ELR (cell line): ENCODE data around the gene CCDC83.
"Not testable (repeated sequence)": the region's sequence is repeated elsewhere in the genome, so short reads cannot be mapped to it uniquely, and the experiment has no call there.

Experiments used
- DNase-seq: peaks from one replicate; pipeline ENCODE4 v3.0.0-alpha.2; 2015; ENCODE audit warnings: low read depth

CCDC83 gene

GRCh38 chr11:85835729-85836128 lies 19.5 kb upstream of the CCDC83 start:
- DNase-seq = no peak

- not testable (repeated sequence) for DNase-seq
Measured at GRCh38 chr11:85840932-85841331, 14.3 kb upstream of the CCDC83 start.

- no peak for DNase-seq
Measured at GRCh38 chr11:85843929-85844328, 11.3 kb upstream of the CCDC83 start.

- peak; percentile 86 for DNase-seq
Measured at GRCh38 chr11:85844439-85845123, 10.6 kb upstream of the CCDC83 start.

GRCh38 chr11:85845124-85845631 lies 10.0 kb upstream of the CCDC83 start:
- peak; percentile 60 for DNase-seq

GRCh38 chr11:85847436-85847835 lies 7.7 kb upstream of the CCDC83 start:
- no peak for DNase-seq

- no peak for DNase-seq
Measured at GRCh38 chr11:85848006-85848405, 7.2 kb upstream of the CCDC83 start.

- DNase-seq = peak; percentile 8
Measured at GRCh38 chr11:85848556-85848955, 6.6 kb upstream of the CCDC83 start.

GRCh38 chr11:85852754-85853153 lies 2.4 kb upstream of the CCDC83 start:
- not testable (repeated sequence) for DNase-seq

GRCh38 chr11:85853541-85853940 lies 1.6 kb upstream of the CCDC83 start:
- not testable (repeated sequence) for DNase-seq

GRCh38 chr11:85854212-85854556 lies 999 bp upstream of the CCDC83 start:
- DNase-seq = no peak

- DNase-seq = peak; percentile 94
Measured at GRCh38 chr11:85854557-85855340, 434 bp upstream of the CCDC83 start.

GRCh38 chr11:85857098-85857497 lies 1.9 kb downstream of the CCDC83 start:
- DNase-seq = no peak

- not testable (repeated sequence) for DNase-seq
Measured at GRCh38 chr11:85859541-85859940, 4.4 kb downstream of the CCDC83 start.

- DNase-seq = no peak
Measured at GRCh38 chr11:85863855-85864254, 8.7 kb downstream of the CCDC83 start.

GRCh38 chr11:85866137-85866827 lies 11.1 kb downstream of the CCDC83 start:
- no peak for DNase-seq

GRCh38 chr11:85867751-85868150 lies 12.6 kb downstream of the CCDC83 start:
- DNase-seq = peak; percentile 60

- DNase-seq = no peak
Measured at GRCh38 chr11:85869781-85870180, 14.6 kb downstream of the CCDC83 start.

GRCh38 chr11:85874265-85874664 lies 19.1 kb downstream of the CCDC83 start:
- no peak for DNase-seq

GRCh38 chr11:85875505-85875904 lies 20.3 kb downstream of the CCDC83 start:
- DNase-seq = peak; percentile 78

GRCh38 chr11:85884581-85885021 lies 29.4 kb downstream of the CCDC83 start:
- DNase-seq = peak; percentile 16
